Activated CD4-positive, alpha-beta memory T cell treated with anti-CD3 and anti-CD28 coated beads for 36 hours (primary cell): ENCODE data around the gene CETN1. TPM values are rescaled to one million over a fixed set of nuclear protein-coding genes. Genes with fewer than 3 reads are reported as not detected.

ENCODE experiments used
- CTCF ChIA-PET: fragments of 350-600 bp; sonication (Branson Sonifier 250); formaldehyde crosslinking; loops from one replicate; lab custom pipeline; 2021; ENCODE audit warnings: antibody characterized with exemption, inconsistent platforms; lab: Charles Lee
- POLR2A ChIA-PET: fragments of 350-600 bp; sonication (Branson Sonifier 250); formaldehyde crosslinking; loops from one replicate; lab custom pipeline; 2021; ENCODE audit warnings: antibody characterized with exemption; lab: Charles Lee
- DNase-seq: peaks from one replicate; pipeline ENCODE4 v3.0.0-alpha.2; 2020
- H3K27ac Mint-ChIP-seq: one replicate; pipeline ENCODE4 v1.8.0; 2021; ENCODE audit warnings: mixed read lengths
- H3K27me3 Mint-ChIP-seq: one replicate; pipeline ENCODE4 v1.8.0; 2021; ENCODE audit warnings: mixed read lengths
- H3K36me3 Mint-ChIP-seq: one replicate; pipeline ENCODE4 v1.8.0; 2021; ENCODE audit warnings: mixed read lengths
- H3K4me1 Mint-ChIP-seq: one replicate; pipeline ENCODE4 v1.8.0; 2021; ENCODE audit warnings: low read depth, mixed read lengths
- H3K4me3 Mint-ChIP-seq: one replicate; pipeline ENCODE4 v1.8.0; 2021; ENCODE audit warnings: mild to moderate bottlenecking, mixed read lengths
- H3K9me3 Mint-ChIP-seq: one replicate; pipeline ENCODE4 v1.8.0; 2021; ENCODE audit warnings: mixed read lengths
- intact Hi-C: fragments of 100-400 bp; cut with micrococcal nuclease; formaldehyde crosslinking; loops from one replicate; pipeline ENCODE4 v1.15.1; 2023
- total RNA-seq, 2 experiments: library from RNA; stranded (reverse); gene quantifications; one replicate each; pipeline ENCODE4 v1.2.3, GENCODE V29; 2021

The CETN1 gene
- total RNA-seq, 2 experiments from 2014 or later, result not detected

- ChIA-PET CTCF (no interaction called here), POLR2A (no interaction called here)
- H3K36me3 Mint-ChIP-seq, result no peaks in the 10 kb centered on the region
These were observed 2.3 kb downstream of the CETN1 start for GRCh38 chr18:582465-582864.

GRCh38 chr18:595068-595467 lies 14.9 kb downstream of the CETN1 start:
- Mint-ChIP-seq H3K36me3 (no peaks in the 10 kb centered on the region), H3K9me3 (peaks cover 3% of the 10 kb centered on the region), H3K4me1 (peaks cover 5% of the 10 kb centered on the region), H3K27me3 (peaks cover 11% of the 10 kb centered on the region), H3K4me3 (no peak overlapping the region), H3K27ac (no peak overlapping the region)
- CTCF ChIA-PET, result no interaction called here
- intact Hi-C loops, result loop anchor here (5.0 to 10.0 kb wide), 2 partner anchors 62 to 120 kb away; partner anchors contain the start of genes ENOSF1 and TYMS
- POLR2A ChIA-PET, result no interaction called here
- DNase-seq, result no peak

More at GRCh38 chr18:582465-582864, 2.3 kb downstream of the CETN1 start:
- H3K27me3 Mint-ChIP-seq, result peaks cover 5% of the 10 kb centered on the region
- no peak overlapping the region for H3K27ac Mint-ChIP-seq
- intact Hi-C loops, result no loop called here
- no peak for DNase-seq
- H3K4me3 Mint-ChIP-seq, result no peak overlapping the region
- H3K9me3 Mint-ChIP-seq, result no peaks in the 10 kb centered on the region
- no peaks in the 10 kb centered on the region for H3K4me1 Mint-ChIP-seq

- DNase-seq, result no peak
- POLR2A ChIA-PET, result no interaction called here
- CTCF ChIA-PET, result no interaction called here
- peaks cover 5% of the 10 kb centered on the region for H3K4me1 Mint-ChIP-seq
- no peaks in the 10 kb centered on the region for H3K9me3 Mint-ChIP-seq
- peaks cover 15% of the 10 kb centered on the region for H3K27me3 Mint-ChIP-seq
- H3K4me3 Mint-ChIP-seq, result no peak overlapping the region
- intact Hi-C loops, result loop anchor here (5.0 to 10.0 kb wide), 2 partner anchors 62 to 119 kb away; partner anchors contain the start of genes ENOSF1 and TYMS
- H3K27ac Mint-ChIP-seq, result no peak overlapping the region
- no peaks in the 10 kb centered on the region for H3K36me3 Mint-ChIP-seq
These were observed 15.4 kb downstream of the CETN1 start for GRCh38 chr18:595571-595970.

GRCh38 chr18:596288-596881 lies 16.2 kb downstream of the CETN1 start:
- no peak overlapping the region for H3K27ac Mint-ChIP-seq
- CTCF ChIA-PET, result interaction anchor here (0.6 to 1.0 kb wide), 2 partner anchors 35 to 190 kb away, joined by 3 read pairs; no protein-coding TSS in a partner anchor
- intact Hi-C loops, result loop anchor here (5.0 to 10.0 kb wide), 2 partner anchors 61 to 118 kb away; partner anchors contain the start of genes ENOSF1 and TYMS

GRCh38 chr18:598124-598589 lies 18.0 kb downstream of the CETN1 start:
- intact Hi-C loops, result loop anchor here (5.0 to 10.0 kb wide), 2 partner anchors 59 to 117 kb away; partner anchors contain the start of genes ENOSF1 and TYMS
- ChIA-PET CTCF (interaction anchor here (1.0 to 1.2 kb wide), 2 partner anchors 232 to 243 kb away, joined by 3 read pairs; no protein-coding TSS in a partner anchor), POLR2A (no interaction called here)
- peaks cover 23% of the 10 kb centered on the region for H3K27me3 Mint-ChIP-seq
- no peak overlapping the region for H3K27ac Mint-ChIP-seq
- no peaks in the 10 kb centered on the region for H3K9me3 Mint-ChIP-seq
- no peaks in the 10 kb centered on the region for H3K36me3 Mint-ChIP-seq
- H3K4me1 Mint-ChIP-seq, result peaks cover 5% of the 10 kb centered on the region
- no peak overlapping the region for H3K4me3 Mint-ChIP-seq
- DNase-seq, result no peak

More at GRCh38 chr18:596288-596881, 16.2 kb downstream of the CETN1 start:
- DNase-seq, result no peak
- Mint-ChIP-seq H3K4me3 (no peak overlapping the region), H3K4me1 (peaks cover 5% of the 10 kb centered on the region), H3K27me3 (peaks cover 18% of the 10 kb centered on the region), H3K36me3 (no peaks in the 10 kb centered on the region), H3K9me3 (no peaks in the 10 kb centered on the region)
- POLR2A ChIA-PET, result no interaction called here

GRCh38 chr18:600107-600506 lies 19.9 kb downstream of the CETN1 start:
- Mint-ChIP-seq H3K4me1 (peaks cover 5% of the 10 kb centered on the region), H3K27ac (no peak overlapping the region), H3K4me3 (no peak overlapping the region), H3K36me3 (no peaks in the 10 kb centered on the region), H3K9me3 (no peaks in the 10 kb centered on the region), H3K27me3 (peaks cover 21% of the 10 kb centered on the region)
- CTCF ChIA-PET, result no interaction called here
- POLR2A ChIA-PET, result no interaction called here
- intact Hi-C loops, result no loop called here
- no peak for DNase-seq

GRCh38 chr18:604771-605170 lies 24.6 kb downstream of the CETN1 start:
- ChIA-PET CTCF (interaction anchor here (1.6 kb wide), 1 partner anchor 12 kb away, joined by 3 read pairs; no protein-coding TSS in a partner anchor), POLR2A (no interaction called here)
- intact Hi-C loops, result no loop called here
- H3K4me1 Mint-ChIP-seq, result no peaks in the 10 kb centered on the region
- no peak overlapping the region for H3K4me3 Mint-ChIP-seq
- DNase-seq, result no peak
- no peaks in the 10 kb centered on the region for H3K36me3 Mint-ChIP-seq
- H3K27ac Mint-ChIP-seq, result no peak overlapping the region
- peaks cover 15% of the 10 kb centered on the region for H3K27me3 Mint-ChIP-seq
- no peaks in the 10 kb centered on the region for H3K9me3 Mint-ChIP-seq

- ChIA-PET CTCF (interaction anchor here (1.7 kb wide), 1 partner anchor 232 kb away, joined by 4 read pairs; no protein-coding TSS in a partner anchor), POLR2A (interaction anchor here (0.5 kb wide), 1 partner anchor 73 kb away, joined by 3 read pairs; no protein-coding TSS in a partner anchor)
- Mint-ChIP-seq H3K9me3 (no peaks in the 10 kb centered on the region), H3K4me3 (no peak overlapping the region), H3K27ac (no peak overlapping the region), H3K4me1 (no peaks in the 10 kb centered on the region), H3K27me3 (peaks cover 1% of the 10 kb centered on the region), H3K36me3 (no peaks in the 10 kb centered on the region)
- intact Hi-C loops, result no loop called here
- no peak for DNase-seq
These were observed 27.8 kb downstream of the CETN1 start for GRCh38 chr18:607930-608329.

GRCh38 chr18:610214-610928 lies 30.2 kb downstream of the CETN1 start:
- no peaks in the 10 kb centered on the region for H3K9me3 Mint-ChIP-seq
- no peaks in the 10 kb centered on the region for H3K36me3 Mint-ChIP-seq
- H3K4me1 Mint-ChIP-seq, result no peaks in the 10 kb centered on the region
- no peak for DNase-seq
- no peak overlapping the region for H3K27ac Mint-ChIP-seq
- CTCF ChIA-PET, result no interaction called here
- POLR2A ChIA-PET, result no interaction called here
- H3K27me3 Mint-ChIP-seq, result peaks cover 1% of the 10 kb centered on the region
- intact Hi-C loops, result no loop called here
- H3K4me3 Mint-ChIP-seq, result no peak overlapping the region

- Mint-ChIP-seq H3K27ac (no peak overlapping the region), H3K9me3 (no peaks in the 10 kb centered on the region), H3K4me3 (no peak overlapping the region), H3K27me3 (peaks cover 2% of the 10 kb centered on the region), H3K36me3 (no peaks in the 10 kb centered on the region), H3K4me1 (no peaks in the 10 kb centered on the region)
- intact Hi-C loops, result no loop called here
- CTCF ChIA-PET, result interaction anchor here (1.2 kb wide), 1 partner anchor 12 kb away, joined by 4 read pairs; no protein-coding TSS in a partner anchor
- DNase-seq, result no peak
- POLR2A ChIA-PET, result no interaction called here
These were observed 32.0 kb downstream of the CETN1 start for GRCh38 chr18:612156-612555.

GRCh38 chr18:614193-614592 lies 34.0 kb downstream of the CETN1 start:
- no peak overlapping the region for H3K4me3 Mint-ChIP-seq
- H3K4me1 Mint-ChIP-seq, result no peaks in the 10 kb centered on the region
- ChIA-PET CTCF (interaction anchor here (1.1 to 2.1 kb wide), 2 partner anchors 10 kb away, joined by 6 to 9 read pairs; no protein-coding TSS in a partner anchor), POLR2A (no interaction called here)
- intact Hi-C loops, result no loop called here
- peaks cover 2% of the 10 kb centered on the region for H3K27me3 Mint-ChIP-seq
- H3K27ac Mint-ChIP-seq, result no peak overlapping the region
- no peaks in the 10 kb centered on the region for H3K9me3 Mint-ChIP-seq
- DNase-seq, result no peak
- H3K36me3 Mint-ChIP-seq, result no peaks in the 10 kb centered on the region

GRCh38 chr18:615092-615521 lies 34.9 kb downstream of the CETN1 start:
- Mint-ChIP-seq H3K27ac (no peak overlapping the region), H3K9me3 (no peaks in the 10 kb centered on the region), H3K36me3 (no peaks in the 10 kb centered on the region), H3K4me1 (no peaks in the 10 kb centered on the region), H3K27me3 (peaks cover 2% of the 10 kb centered on the region), H3K4me3 (no peak overlapping the region)
- no peak for DNase-seq
- ChIA-PET POLR2A (no interaction called here), CTCF (interaction anchor here (0.8 to 2.1 kb wide), 4 partner anchors 9 to 516 kb away, joined by 3 to 9 read pairs (median 4); no protein-coding TSS in a partner anchor)
- intact Hi-C loops, result no loop called here
